ENCODE results near the gene ZNF217.
A peak's percentile ranks its signal among the peaks of the same experiment; 100 is the strongest.
"Not testable (repeated sequence)": the region's sequence is repeated elsewhere in the genome, so short reads cannot be mapped to it uniquely, and the experiment has no call there.

Gene ZNF217

GRCh38 chr20:53597030-53597482 is 3.4 kb upstream of the ZNF217 start:
- no peak for DNase-seq

GRCh38 chr20:53596189-53597001 is 2.8 kb upstream of the ZNF217 start:
- DNase-seq, result not testable (repeated sequence)

DNA sequence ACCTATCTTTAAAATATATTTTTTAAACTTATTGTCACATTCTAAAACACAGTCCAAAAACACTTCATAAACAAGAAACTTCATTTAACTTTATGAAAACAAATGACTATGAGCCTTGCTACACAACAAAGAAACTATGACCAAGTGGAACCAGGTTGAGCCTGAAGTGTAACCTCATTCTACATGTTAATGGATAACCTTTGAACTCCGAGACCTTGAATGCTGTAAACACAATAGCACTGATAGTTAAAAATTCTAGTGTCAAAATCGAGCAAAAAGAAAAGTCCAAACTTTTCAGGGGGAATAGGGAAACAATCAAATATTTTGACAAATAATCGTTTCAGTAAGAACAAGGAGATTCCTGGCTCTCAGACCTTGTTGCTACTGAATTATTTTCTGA is 2.1 kb upstream of the ZNF217 start:
- not testable (repeated sequence) for DNase-seq

GRCh38 chr20:53595018-53595378 is 1.4 kb upstream of the ZNF217 start:
- DNase-seq, result no peak

GRCh38 chr20:53594068-53595017 is 704 bp upstream of the ZNF217 start:
- peak; percentile 64 for DNase-seq

DNA sequence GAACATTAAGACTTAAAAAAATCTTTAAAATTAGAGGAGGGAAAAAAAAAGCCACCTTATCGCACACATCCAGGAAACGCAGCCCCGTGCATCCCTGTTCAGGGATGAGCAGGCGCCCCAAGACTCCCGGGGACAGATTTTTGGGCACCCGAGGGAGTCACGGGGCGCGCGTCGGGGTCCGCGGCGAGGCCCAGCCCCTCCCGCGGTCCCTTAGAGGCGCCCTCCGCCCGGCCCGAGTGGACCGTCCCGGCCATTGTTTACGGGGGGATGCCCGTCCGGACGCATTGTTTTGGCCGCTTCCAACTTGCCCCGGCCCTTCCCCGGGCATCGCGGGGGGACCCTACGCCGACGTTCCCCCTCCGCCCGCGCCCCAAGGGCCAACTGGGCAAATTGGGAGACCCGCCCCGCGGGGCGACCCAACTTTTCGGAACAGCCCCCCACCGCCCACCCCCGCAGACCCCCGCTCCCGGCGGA is 610 bp downstream of the ZNF217 start:
- DNase-seq, result no peak

DNA sequence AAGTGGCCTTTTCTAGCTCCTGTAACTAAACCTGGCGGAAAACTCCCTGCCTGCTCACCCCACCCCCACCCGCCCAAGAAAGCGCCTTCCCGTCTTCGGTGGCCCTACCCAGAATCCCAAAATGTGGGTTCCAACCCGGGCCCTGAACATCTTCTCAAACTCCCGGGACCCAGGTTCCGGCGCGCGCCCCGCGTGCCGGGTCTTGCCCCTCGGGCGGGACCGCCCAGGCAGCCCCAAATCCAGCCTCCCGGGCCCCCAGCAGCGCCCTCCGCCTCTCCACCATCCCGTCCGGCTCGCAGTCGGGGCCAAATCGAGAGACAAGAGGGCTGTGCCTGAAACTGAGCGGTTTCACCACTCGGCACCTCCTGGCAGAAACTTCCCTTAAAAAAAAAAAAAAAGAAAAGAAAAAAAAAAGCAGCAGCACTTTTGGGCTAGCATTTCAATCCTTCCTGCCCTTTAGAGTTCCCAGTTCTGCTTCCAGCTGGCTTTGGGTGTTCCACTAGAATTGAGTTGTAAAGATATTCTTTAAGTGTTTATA is 1.1 kb downstream of the ZNF217 start:
- DNase-seq, result not testable (repeated sequence)

- DNase-seq, result not testable (repeated sequence)
Observed at GRCh38 chr20:53591941-53592441, 1.6 kb downstream of the ZNF217 start.

DNA sequence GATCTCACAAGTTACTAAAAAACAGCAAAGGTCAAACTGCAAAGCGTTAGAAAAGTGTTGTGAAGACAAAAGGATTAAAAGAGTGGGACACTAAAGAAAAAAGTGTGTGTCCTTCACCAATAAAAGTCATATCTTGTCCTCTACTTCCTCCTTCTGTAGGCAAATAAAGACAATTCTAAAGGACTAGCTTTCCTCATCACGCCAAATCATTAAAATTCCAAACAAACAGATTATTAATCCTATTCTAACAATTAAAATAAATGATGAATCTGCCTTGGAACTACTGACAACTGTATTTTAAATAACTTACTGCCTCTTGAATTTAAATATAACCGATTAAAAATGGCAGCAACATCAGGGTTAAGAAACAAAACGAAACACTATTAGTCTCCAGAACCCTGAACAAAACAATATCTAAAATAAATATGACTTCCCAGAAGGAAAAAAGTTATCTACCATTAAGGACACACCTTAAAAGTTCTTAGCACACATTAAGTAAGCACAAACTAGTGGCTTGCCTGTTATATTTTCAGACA is 2.4 kb downstream of the ZNF217 start:
- DNase-seq, result not testable (repeated sequence)

DNA sequence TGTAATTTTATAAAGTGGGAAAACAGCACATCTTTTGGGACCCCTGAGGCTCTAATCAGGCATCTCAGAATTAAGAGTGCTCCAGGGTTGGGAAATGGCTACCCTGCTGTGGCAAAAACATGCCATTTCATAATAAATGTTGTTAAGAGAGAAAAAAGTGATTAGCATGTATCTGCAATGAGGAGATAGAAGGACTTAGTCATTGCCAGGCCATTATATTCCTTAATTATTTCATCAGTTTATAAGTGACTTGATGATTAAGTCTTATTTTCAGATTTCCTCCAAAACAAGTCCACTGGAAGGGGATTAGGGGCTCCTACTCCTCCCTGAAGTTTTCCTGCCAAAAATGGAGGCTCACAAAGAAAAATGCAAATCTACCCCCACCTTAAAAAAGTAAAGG is 3.0 kb downstream of the ZNF217 start:
- DNase-seq, result not testable (repeated sequence)

GRCh38 chr20:53590122-53590521 is 3.5 kb downstream of the ZNF217 start:
- DNase-seq, result not testable (repeated sequence)

GRCh38 chr20:53589321-53590065 is 4.1 kb downstream of the ZNF217 start:
- DNase-seq, result not testable (repeated sequence)

- not testable (repeated sequence) for DNase-seq
Observed at GRCh38 chr20:53587157-53587703, 6.4 kb downstream of the ZNF217 start.

DNA sequence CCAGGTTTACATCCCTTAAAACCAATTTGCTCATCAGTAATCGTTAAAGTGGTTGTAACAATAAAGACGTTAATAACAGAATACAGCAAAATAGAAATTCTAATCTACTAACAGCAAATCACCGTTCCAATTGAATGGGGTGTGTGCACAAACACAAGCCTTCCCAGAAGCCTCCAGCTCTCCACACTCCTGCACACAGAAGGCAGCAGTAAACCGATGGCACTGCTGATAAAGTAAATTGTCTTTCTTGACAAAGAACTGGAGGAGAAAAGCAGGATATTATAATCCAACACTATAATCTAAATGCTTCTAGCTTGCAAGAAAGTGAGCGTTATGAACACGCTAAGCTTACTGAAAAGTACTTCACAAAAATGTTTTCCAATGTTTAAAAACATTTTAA is 7.0 kb downstream of the ZNF217 start:
- no peak for DNase-seq

- not testable (repeated sequence) for DNase-seq
Observed at GRCh38 chr20:53585910-53586309, 7.7 kb downstream of the ZNF217 start.

GRCh38 chr20:53585004-53585569 is 8.6 kb downstream of the ZNF217 start:
- DNase-seq, result not testable (repeated sequence)

DNA sequence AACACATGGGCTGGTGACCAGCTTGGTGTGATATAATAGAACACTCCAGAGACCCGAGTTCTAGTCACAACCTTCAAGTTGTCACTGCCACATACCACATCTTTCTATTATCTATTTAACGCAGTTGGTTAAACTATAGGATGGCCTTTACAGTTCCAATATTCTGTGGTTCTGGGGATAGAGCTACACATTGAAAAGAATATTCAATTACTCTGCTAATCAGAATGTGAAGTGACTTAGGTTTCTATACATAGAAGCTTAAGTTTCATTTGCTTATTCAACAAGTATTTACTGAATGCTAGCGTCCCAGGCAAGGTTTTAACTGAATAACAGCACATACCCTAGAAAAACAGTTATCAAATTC is 9.1 kb downstream of the ZNF217 start:
- not testable (repeated sequence) for DNase-seq

- not testable (repeated sequence) for DNase-seq
Observed at GRCh38 chr20:53583660-53584549, 9.7 kb downstream of the ZNF217 start.

GRCh38 chr20:53582574-53583351 is 10.9 kb downstream of the ZNF217 start:
- no peak for DNase-seq

- DNase-seq, result no peak
Observed at GRCh38 chr20:53582251-53582570, 11.4 kb downstream of the ZNF217 start.
